Measurements from ENCODE around the gene LGALS7B. TPM values are rescaled to one million over a fixed set of nuclear protein-coding genes. Genes with fewer than 3 reads are reported as not detected.
"Not testable (repeated sequence)": the region's sequence is repeated elsewhere in the genome, so short reads cannot be mapped to it uniquely, and the experiment has no call there.

LGALS7B gene
- total RNA-seq, 1 experiment from 2014 or later, result 1.2 TPM

DNA sequence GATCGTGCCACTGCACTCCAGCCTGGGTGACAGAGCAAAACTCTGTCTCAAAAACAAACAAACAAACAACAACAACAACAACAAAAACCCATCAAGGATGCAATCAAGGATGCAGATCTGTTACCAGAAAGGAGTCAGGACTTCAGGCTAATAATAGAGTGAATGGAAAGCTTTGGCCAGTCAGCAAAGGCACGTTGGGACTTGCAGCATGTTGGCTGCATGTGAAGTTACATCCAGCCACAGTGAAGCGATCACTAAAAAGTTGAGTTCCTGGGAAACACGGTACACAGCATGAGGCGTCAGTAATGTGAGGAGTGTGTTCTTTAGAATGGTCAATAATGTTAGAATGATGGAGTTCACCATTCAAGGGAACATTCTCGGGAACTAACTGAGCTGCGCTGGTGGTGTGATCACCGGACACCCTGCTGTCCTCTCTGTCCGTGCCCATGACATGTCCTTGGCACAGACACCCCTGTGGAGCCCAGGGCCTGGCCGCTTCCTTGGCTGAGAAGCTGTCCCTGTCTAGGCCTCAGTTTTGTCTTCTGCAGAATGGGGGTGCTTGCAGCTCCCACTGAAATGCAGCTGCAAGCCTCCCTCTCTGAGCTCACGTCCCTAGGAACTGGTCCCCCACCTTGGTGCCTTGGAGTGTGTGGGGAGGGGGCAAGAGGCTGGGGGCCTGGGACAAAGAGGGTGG lies 2.3 kb upstream of the LGALS7B start:
- Mint-ChIP-seq H3K36me3 (no peaks in the 10 kb centered on the region), H3K4me1 (0 out of 2 replicates have a peak, but pooled peaks cover 3% of the 10 kb centered on the region), H3K27me3 (ENCODE audit: low read depth) (peaks cover 19% of the 10 kb centered on the region), H3K27ac (0 out of 2 replicates have a peak overlapping the region, but pooled peaks have one; percentile 74), H3K4me3 (no peak overlapping the region), H3K9me3 (no peaks in the 10 kb centered on the region)
- no peak for DNase-seq (ENCODE audit: low spot score)
- POLR2A ChIA-PET, result no interaction called here
- no peak for ATAC-seq
- TF ChIP-seq, protein P1, sequence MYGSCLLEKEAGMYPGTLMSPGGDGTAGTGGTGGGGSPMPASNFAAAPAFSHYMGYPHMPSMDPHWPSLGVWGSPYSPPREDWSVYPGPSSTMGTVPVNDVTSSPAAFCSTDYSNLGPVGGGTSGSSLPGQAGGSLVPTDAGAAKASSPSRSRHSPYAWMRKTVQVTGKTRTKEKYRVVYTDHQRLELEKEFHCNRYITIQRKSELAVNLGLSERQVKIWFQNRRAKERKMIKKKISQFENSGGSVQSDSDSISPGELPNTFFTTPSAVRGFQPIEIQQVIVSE (CRISPR knock-in tag; IDR thresholded peaks at IDR 0.05; ENCODE audit: borderline replicate concordance), result no peak
- TF ChIP-seq, protein P2, sequence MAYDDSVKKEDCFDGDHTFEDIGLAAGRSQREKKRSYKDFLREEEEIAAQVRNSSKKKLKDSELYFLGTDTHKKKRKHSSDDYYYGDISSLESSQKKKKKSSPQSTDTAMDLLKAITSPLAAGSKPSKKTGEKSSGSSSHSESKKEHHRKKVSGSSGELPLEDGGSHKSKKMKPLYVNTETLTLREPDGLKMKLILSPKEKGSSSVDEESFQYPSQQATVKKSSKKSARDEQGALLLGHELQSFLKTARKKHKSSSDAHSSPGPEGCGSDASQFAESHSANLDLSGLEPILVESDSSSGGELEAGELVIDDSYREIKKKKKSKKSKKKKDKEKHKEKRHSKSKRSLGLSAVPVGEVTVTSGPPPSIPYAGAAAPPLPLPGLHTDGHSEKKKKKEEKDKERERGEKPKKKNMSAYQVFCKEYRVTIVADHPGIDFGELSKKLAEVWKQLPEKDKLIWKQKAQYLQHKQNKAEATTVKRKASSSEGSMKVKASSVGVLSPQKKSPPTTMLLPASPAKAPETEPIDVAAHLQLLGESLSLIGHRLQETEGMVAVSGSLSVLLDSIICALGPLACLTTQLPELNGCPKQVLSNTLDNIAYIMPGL (CRISPR knock-in tag; IDR thresholded peaks at IDR 0.05), result no peak
- no peak for TF ChIP-seq NFYB (CRISPR knock-in tag; conservative IDR thresholded peaks at IDR 0.05; ENCODE audit: low read depth)
- no peak for TF ChIP-seq RELA (CRISPR knock-in tag; IDR thresholded peaks at IDR 0.05; ENCODE audit: borderline replicate concordance)
- no peak for TF ChIP-seq ZNF317 (CRISPR knock-in tag; IDR thresholded peaks at IDR 0.05; ENCODE audit: borderline replicate concordance, low read depth)
- TF ChIP-seq NR3C1 (CRISPR knock-in tag; conservative IDR thresholded peaks at IDR 0.05; ENCODE audit: low read depth), result no peak
- CTCF ChIA-PET, result interaction anchor here (2.9 kb wide), 1 partner anchor 17 kb away, joined by 26 read pairs; no protein-coding TSS in a partner anchor

DNA sequence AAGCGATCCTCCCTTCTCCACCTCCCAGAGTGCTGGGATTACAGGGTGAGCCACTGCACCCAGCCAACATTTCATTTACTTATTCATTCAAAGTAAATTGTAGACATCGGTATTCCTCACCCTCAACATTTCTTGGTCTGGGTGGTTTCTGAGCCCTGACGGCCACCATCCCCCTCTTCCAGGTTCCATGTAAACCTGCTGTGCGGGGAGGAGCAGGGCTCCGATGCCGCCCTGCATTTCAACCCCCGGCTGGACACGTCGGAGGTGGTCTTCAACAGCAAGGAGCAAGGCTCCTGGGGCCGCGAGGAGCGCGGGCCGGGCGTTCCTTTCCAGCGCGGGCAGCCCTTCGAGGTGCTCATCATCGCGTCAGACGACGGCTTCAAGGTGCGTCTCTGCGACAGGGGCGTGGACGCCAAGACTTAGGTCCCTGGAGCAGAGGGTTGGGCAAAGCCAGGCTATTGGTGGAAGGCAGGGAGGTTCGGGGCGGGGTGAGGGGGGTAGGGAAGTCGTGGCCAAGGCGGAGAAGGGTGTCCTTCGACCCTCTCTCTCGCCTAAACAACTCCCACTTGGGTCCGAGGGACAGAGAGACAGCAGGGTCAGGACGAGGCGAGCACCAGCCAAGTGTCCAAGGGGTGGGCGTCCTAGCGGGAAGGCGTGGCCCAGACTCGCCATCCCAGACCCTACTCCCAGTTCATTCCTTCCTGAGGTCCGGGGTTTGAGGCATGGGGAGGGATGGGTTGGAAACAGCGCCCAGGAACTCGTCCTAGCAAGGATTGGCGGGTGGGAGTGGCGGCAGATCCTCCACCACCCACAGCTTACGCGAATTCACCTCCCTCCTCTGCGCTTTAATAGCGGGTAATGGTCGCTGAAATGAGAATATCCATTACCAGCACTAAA lies 1.8 kb downstream of the LGALS7B start:
- H3K4me1 Mint-ChIP-seq, CTCF ChIA-PET, H3K36me3 Mint-ChIP-seq, H3K27ac Mint-ChIP-seq, POLR2A ChIA-PET, H3K9me3 Mint-ChIP-seq: not testable (repeated sequence)
- Mint-ChIP-seq H3K4me3 (peak overlapping the region; percentile 42), H3K27me3 (ENCODE audit: low read depth) (peaks cover 24% of the 10 kb centered on the region)
- ATAC-seq, result peak; percentile 62
- peak; percentile 31 for DNase-seq (ENCODE audit: low spot score)

DNA sequence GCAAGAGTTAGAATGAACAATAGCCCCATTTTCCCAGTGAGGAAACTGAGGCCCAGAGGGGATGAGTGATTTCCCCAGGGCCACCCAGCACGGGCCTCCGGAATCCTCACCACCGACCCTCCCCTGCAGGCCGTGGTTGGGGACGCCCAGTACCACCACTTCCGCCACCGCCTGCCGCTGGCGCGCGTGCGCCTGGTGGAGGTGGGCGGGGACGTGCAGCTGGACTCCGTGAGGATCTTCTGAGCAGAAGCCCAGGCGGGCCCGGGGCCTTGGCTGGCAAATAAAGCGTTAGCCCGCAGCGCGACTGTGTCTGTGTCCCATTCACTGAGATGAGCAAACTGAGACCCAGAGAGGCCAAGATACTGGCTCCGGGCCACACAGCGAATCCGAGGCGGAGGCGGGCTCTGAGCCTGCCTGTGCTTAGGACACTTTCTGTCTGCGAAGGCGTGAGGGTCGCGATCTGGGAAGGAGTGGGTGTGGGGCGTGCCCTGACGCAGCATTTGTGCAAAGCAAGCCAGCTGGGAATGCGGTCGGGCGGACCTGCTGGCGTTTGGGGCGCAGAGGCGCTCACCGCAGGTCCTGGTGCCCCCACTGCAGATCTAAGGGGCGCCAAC lies 2.6 kb downstream of the LGALS7B start:
- H3K4me3 Mint-ChIP-seq; H3K9me3 Mint-ChIP-seq; POLR2A ChIA-PET; H3K27ac Mint-ChIP-seq; H3K4me1 Mint-ChIP-seq; H3K36me3 Mint-ChIP-seq; DNase-seq (ENCODE audit: low spot score): not testable (repeated sequence)
- CTCF ChIA-PET, result interaction anchor here (1.5 kb wide), 1 partner anchor 86 kb away, joined by 3 read pairs; the partner anchor contains the start of gene RINL
- peaks cover 23% of the 10 kb centered on the region for H3K27me3 Mint-ChIP-seq (ENCODE audit: low read depth)
- peak; percentile 77 for ATAC-seq

DNA sequence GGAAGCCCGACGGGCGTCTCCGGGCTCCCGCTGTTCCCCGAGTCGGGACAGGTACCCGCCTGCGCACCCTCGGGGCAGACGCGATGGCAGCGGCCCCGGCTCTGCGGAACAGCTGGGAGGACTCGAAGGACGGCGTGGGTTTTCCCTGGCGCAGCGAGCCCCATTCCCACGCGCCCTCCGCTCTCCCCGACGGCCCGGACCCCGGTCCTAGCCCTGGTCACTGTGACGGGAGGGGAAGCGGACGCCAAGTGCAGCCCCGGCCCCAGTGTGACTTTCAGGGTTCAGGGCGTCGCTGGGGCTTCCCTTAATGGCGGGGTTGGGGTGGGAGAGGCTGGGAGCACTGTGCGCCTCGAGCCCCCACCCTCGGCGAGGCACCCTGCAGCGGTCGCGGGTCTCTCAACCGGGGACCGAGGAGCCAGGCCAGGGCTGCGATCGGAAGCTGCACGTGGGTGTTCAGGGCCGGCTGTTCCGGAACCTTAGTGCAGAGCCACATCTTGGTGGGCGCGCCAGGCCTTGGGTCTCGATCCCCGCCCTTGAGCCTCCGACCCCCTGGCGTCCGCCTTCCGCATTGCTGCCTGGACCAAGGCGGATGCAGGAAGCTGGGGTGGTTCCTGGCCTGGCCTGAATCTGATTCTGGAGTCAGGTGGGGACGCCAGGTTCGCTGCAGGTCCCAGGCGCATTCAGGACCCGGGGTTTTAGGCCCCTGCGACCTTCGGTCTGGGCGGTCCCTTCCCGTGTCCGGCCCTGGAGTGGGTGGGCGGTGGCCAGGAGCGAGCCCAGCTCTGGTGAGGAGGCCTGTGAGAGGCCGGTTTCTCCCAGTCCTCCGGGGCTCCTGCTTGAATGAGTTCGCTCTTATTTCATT lies 3.5 kb downstream of the LGALS7B start:
- CTCF ChIA-PET, result interaction anchor here (0.6 to 1.5 kb wide), 23 partner anchors 15 to 407 kb away, joined by 3 to 15 read pairs (median 3); partner anchors contain the start of genes ECH1, FAM98C, LGALS7 and MRPS12
- DNase-seq (ENCODE audit: low spot score), result peak; percentile 82
- ATAC-seq, result peak; percentile 57

More for the DNA sequence above, 3.5 kb downstream of the LGALS7B start:
- Mint-ChIP-seq H3K27me3 (ENCODE audit: low read depth) (peaks cover 23% of the 10 kb centered on the region), H3K27ac (no peak overlapping the region), H3K4me1 (peaks cover 8% of the 10 kb centered on the region), H3K4me3 (peak overlapping the region; percentile 54), H3K36me3 (no peaks in the 10 kb centered on the region), H3K9me3 (peaks cover 8% of the 10 kb centered on the region; the same call in 1 of the 2 replicates)
- POLR2A ChIA-PET, result interaction anchor here (0.6 to 1.0 kb wide), 2 partner anchors 18 to 56 kb away, joined by 3 to 4 read pairs; no protein-coding TSS in a partner anchor
- TF ChIP-seq, protein P3, sequence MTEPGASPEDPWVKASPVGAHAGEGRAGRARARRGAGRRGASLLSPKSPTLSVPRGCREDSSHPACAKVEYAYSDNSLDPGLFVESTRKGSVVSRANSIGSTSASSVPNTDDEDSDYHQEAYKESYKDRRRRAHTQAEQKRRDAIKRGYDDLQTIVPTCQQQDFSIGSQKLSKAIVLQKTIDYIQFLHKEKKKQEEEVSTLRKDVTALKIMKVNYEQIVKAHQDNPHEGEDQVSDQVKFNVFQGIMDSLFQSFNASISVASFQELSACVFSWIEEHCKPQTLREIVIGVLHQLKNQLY (CRISPR knock-in tag; IDR thresholded peaks at IDR 0.05), result no peak
- TF ChIP-seq, protein P4, sequence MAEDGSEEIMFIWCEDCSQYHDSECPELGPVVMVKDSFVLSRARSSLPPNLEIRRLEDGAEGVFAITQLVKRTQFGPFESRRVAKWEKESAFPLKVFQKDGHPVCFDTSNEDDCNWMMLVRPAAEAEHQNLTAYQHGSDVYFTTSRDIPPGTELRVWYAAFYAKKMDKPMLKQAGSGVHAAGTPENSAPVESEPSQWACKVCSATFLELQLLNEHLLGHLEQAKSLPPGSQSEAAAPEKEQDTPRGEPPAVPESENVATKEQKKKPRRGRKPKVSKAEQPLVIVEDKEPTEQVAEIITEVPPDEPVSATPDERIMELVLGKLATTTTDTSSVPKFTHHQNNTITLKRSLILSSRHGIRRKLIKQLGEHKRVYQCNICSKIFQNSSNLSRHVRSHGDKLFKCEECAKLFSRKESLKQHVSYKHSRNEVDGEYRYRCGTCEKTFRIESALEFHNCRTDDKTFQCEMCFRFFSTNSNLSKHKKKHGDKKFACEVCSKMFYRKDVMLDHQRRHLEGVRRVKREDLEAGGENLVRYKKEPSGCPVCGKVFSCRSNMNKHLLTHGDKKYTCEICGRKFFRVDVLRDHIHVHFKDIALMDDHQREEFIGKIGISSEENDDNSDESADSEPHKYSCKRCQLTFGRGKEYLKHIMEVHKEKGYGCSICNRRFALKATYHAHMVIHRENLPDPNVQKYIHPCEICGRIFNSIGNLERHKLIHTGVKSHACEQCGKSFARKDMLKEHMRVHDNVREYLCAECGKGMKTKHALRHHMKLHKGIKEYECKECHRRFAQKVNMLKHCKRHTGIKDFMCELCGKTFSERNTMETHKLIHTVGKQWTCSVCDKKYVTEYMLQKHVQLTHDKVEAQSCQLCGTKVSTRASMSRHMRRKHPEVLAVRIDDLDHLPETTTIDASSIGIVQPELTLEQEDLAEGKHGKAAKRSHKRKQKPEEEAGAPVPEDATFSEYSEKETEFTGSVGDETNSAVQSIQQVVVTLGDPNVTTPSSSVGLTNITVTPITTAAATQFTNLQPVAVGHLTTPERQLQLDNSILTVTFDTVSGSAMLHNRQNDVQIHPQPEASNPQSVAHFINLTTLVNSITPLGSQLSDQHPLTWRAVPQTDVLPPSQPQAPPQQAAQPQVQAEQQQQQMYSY (CRISPR knock-in tag; IDR thresholded peaks at IDR 0.05), result peak; percentile 89
